ENCODE results near the gene SPOUT1. TPM values are rescaled to one million over a fixed set of nuclear protein-coding genes. Genes with fewer than 3 reads are reported as not detected.

SPOUT1 gene
- total RNA-seq, 1 experiment from 2014 or later = 70.4 TPM

DNA sequence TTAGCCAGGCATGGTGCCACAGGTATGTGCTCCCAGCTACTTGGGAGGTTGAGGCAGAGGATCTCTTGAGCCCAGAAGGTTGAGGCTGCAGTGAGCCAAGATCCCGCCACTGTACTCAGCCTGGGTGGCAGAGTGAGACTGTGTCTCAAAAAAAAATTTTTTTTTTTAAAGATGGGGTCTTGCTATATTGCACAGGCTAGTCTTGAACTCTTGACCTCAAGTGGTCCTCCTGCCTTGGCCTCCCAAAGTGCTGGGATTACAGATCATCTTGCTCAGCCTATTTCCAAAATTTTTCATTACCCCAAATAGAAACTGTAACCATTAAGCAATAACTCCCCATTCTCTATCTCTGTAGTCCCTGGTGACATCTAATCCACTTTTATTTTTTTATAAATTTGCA is 46.9 kb downstream of the SPOUT1 start:
- TF ChIP-seq ATF3 (IDR thresholded peaks at IDR 0.05) (no peak), ZBTB33 (IDR thresholded peaks at IDR 0.05; ENCODE audit: extremely low read depth, insufficient replicate concordance, low read length) (no peak), ELF1 (IDR thresholded peaks at IDR 0.05; ENCODE audit: borderline replicate concordance, low read depth) (no peak), CTCF (IDR thresholded peaks at IDR 0.05 in 2 of 3, conservative IDR thresholded peaks at IDR 0.05 in 1 of 3; ENCODE audit: borderline replicate concordance in 1 of 3, insufficient read depth in 1 of 3, low read depth in 2 of 3, low read length in 2 of 3) (no peak), EGR1 (IDR thresholded peaks at IDR 0.05; ENCODE audit: low read depth) (no peak), TCF7L2 (IDR thresholded peaks at IDR 0.05; ENCODE audit: borderline replicate concordance, extremely low read depth, insufficient read depth, insufficient read length) (no peak), JUND (IDR thresholded peaks at IDR 0.05) (no peak), POLR2AphosphoS5 (IDR thresholded peaks at IDR 0.05; ENCODE audit: low read depth, low read length) (no peak), EZH2 (IDR thresholded peaks at IDR 0.05) (no peak), CEBPB (IDR thresholded peaks at IDR 0.05; ENCODE audit: low read depth) (no peak), ZFX (IDR thresholded peaks at IDR 0.05) (no peak), YY1 (IDR thresholded peaks at IDR 0.05; ENCODE audit: extremely low read depth, insufficient replicate concordance, low read depth, low read length) (no peak), RAD21 (IDR thresholded peaks at IDR 0.05; ENCODE audit: low read depth) (no peak), CBX3 (IDR thresholded peaks at IDR 0.05; ENCODE audit: low read depth) (no peak), FOSL1 (IDR thresholded peaks at IDR 0.05; ENCODE audit: low read depth) (no peak), EZH2phosphoT487 (IDR thresholded peaks at IDR 0.05; ENCODE audit: borderline replicate concordance) (no peak)
- no TSS peak for BruUV-seq (replicated peaks)
- intact Hi-C loops (cut with micrococcal nuclease) = no loop called here
- Histone ChIP-seq H3K9me2 (ENCODE audit: insufficient read depth) (no peaks in the 10 kb centered on the region), H3K79me2 (ENCODE audit: insufficient read depth, low read length) (peaks cover 6% of the 10 kb centered on the region), H3K27ac (ENCODE audit: low read depth, low read length) (no peak overlapping the region), H4K20me1 (ENCODE audit: insufficient read depth) (no peaks in the 10 kb centered on the region), H3K4me3 (replicated peaks in 1 of 2; ENCODE audit: low read depth in 1 of 2, low read length in 2 of 2) (no peak overlapping the region), H3K36me3 (ENCODE audit: control insufficient read depth in 1 of 2, insufficient read depth in 2 of 2, low read length in 2 of 2) (no peaks in the 10 kb centered on the region), H3K9ac (ENCODE audit: low read length) (no peak overlapping the region), H3K27me3 (ENCODE audit: insufficient read depth, low read length) (no peaks in the 10 kb centered on the region), H3K4me2 (ENCODE audit: low read length) (no peak overlapping the region), H2AFZ (ENCODE audit: low read depth, low read length, poor library complexity, severe bottlenecking) (no peak overlapping the region), H3K4me1 (ENCODE audit: control insufficient read depth in 1 of 2, insufficient read depth in 2 of 2, low read length in 2 of 2) (peaks cover 8 to 17% of the 10 kb centered on the region in 2 experiments; a peak in 3 of 4 replicates), H3K9me3 (ENCODE audit: control insufficient read depth in 1 of 2, insufficient read depth in 1 of 2, low read depth in 1 of 2, low read length in 2 of 2) (peaks cover 2 to 4% of the 10 kb centered on the region in 2 experiments; a peak in 2 of 4 replicates)
- ATAC-seq (no peak), DNase-seq (ENCODE audit: low read depth, low spot score) (no peak)
- ChIA-PET POLR2A (interaction anchor here (1.5 kb wide), 1 partner anchor 10 kb away, joined by 4 read pairs; no protein-coding TSS in a partner anchor), RAD21 (ENCODE audit: low non-redundant PET in 1 of 2, low total read pairs in 2 of 2, uncharacterized antibody in 2 of 2, unreplicated experiment in 2 of 2) (no interaction called here), CTCF (no interaction called here)

Measured in HCT116 (cell line).